ENCODE measurements around the gene RC3H2.

- TF ChIP-seq POLR2A (IDR thresholded peaks at IDR 0.05; ENCODE audit: low read length) (no peak), GATA1 (IDR thresholded peaks at IDR 0.05; ENCODE audit: low read depth, low read length) (no peak)
Observed at GRCh38 chr9:122900791-122901190, 4.4 kb downstream of the RC3H2 start.
